ENCODE results near the gene NOP56. TPM values are rescaled to one million over a fixed set of nuclear protein-coding genes. Genes with fewer than 3 reads are reported as not detected.

NOP56 gene
- total RNA-seq, 1 experiment from 2014 or later, result 582 TPM

- Histone ChIP-seq H3K9me3 (ENCODE audit: control insufficient read depth in 1 of 2, insufficient read depth in 1 of 2, low read depth in 1 of 2, low read length in 2 of 2) (no peaks in the 10 kb centered on the region), H3K4me1 (ENCODE audit: control insufficient read depth in 1 of 2, insufficient read depth in 2 of 2, low read length in 2 of 2) (peaks cover 5 to 14% of the 10 kb centered on the region in 2 experiments), H3K4me3 (replicated peaks in 1 of 2; ENCODE audit: low read depth in 1 of 2, low read length in 2 of 2) (peak within 1 kb of the TSS; percentile 74 to 100), H3K4me2 (ENCODE audit: low read length) (peak within 1 kb of the TSS; percentile 92), H3K9ac (ENCODE audit: low read length) (peak within 1 kb of the TSS; percentile 97), H3K27me3 (ENCODE audit: insufficient read depth, low read length) (no peaks in the 10 kb centered on the region), H3K27ac (ENCODE audit: low read depth, low read length) (peak within 1 kb of the TSS; percentile 63), H2AFZ (ENCODE audit: low read depth, low read length, poor library complexity, severe bottlenecking) (no peak within 1 kb of the TSS), H3K79me2 (ENCODE audit: insufficient read depth, low read length) (peaks cover 33% of the 10 kb centered on the region), H4K20me1 (ENCODE audit: insufficient read depth) (peaks cover 2% of the 10 kb centered on the region; the same call in 1 of the 2 replicates), H3K36me3 (ENCODE audit: control insufficient read depth in 1 of 2, insufficient read depth in 2 of 2, low read length in 2 of 2) (peaks cover 9 to 27% of the 10 kb centered on the region in 2 experiments; a peak in 3 of 4 replicates), H3K9me2 (ENCODE audit: insufficient read depth) (no peaks in the 10 kb centered on the region)
- DNase-seq (ENCODE audit: low read depth, low spot score) (peak; percentile 71), ATAC-seq (peak; percentile 88)
- TF ChIP-seq SRF (IDR thresholded peaks at IDR 0.05; ENCODE audit: low read depth) (peak; percentile 96), SP1 (IDR thresholded peaks at IDR 0.05; ENCODE audit: low read depth) (peak; percentile 46; the same call in 1 of the 2 replicates), SIN3A (IDR thresholded peaks at IDR 0.05; ENCODE audit: low read depth) (peak; percentile 88), YY1 (IDR thresholded peaks at IDR 0.05; ENCODE audit: extremely low read depth, insufficient replicate concordance, low read depth, low read length) (peak; percentile 97), POLR2AphosphoS5 (IDR thresholded peaks at IDR 0.05; ENCODE audit: low read depth, low read length) (peak; percentile 95), JUND (IDR thresholded peaks at IDR 0.05) (no peak), MAX (IDR thresholded peaks at IDR 0.05) (peak; percentile 85), ZFX (IDR thresholded peaks at IDR 0.05) (peak; percentile 24; the same call in 1 of the 2 replicates), EGR1 (IDR thresholded peaks at IDR 0.05; ENCODE audit: low read depth) (peak; percentile 70), ZNF274 (IDR thresholded peaks at IDR 0.05; ENCODE audit: low read depth, low read length) (no peak), POLR2A (IDR thresholded peaks at IDR 0.05; ENCODE audit: borderline replicate concordance, extremely low read depth, insufficient read depth, insufficient read length) (peak; percentile 69), ELF1 (IDR thresholded peaks at IDR 0.05; ENCODE audit: borderline replicate concordance, low read depth) (peak; percentile 85; the same call in 1 of the 2 replicates)
- TF ChIP-seq, protein P1, sequence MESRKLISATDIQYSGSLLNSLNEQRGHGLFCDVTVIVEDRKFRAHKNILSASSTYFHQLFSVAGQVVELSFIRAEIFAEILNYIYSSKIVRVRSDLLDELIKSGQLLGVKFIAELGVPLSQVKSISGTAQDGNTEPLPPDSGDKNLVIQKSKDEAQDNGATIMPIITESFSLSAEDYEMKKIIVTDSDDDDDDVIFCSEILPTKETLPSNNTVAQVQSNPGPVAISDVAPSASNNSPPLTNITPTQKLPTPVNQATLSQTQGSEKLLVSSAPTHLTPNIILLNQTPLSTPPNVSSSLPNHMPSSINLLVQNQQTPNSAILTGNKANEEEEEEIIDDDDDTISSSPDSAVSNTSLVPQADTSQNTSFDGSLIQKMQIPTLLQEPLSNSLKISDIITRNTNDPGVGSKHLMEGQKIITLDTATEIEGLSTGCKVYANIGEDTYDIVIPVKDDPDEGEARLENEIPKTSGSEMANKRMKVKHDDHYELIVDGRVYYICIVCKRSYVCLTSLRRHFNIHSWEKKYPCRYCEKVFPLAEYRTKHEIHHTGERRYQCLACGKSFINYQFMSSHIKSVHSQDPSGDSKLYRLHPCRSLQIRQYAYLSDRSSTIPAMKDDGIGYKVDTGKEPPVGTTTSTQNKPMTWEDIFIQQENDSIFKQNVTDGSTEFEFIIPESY (IDR thresholded peaks at IDR 0.05; ENCODE audit: extremely low read depth, insufficient replicate concordance, low read length), result peak; percentile 59
- TF ChIP-seq, protein P2, sequence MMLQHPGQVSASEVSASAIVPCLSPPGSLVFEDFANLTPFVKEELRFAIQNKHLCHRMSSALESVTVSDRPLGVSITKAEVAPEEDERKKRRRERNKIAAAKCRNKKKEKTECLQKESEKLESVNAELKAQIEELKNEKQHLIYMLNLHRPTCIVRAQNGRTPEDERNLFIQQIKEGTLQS (IDR thresholded peaks at IDR 0.05), result no peak
- intact Hi-C loops (cut with micrococcal nuclease), result no loop called here
- ChIA-PET POLR2A (interaction anchor here (0.9 to 2.5 kb wide), 2 partner anchors 9 to 12 kb away, joined by 4 to 28 read pairs; partner anchors contain the start of gene NOP56), CTCF (no interaction called here), RAD21 (ENCODE audit: low non-redundant PET in 1 of 2, low total read pairs in 2 of 2, uncharacterized antibody in 2 of 2, unreplicated experiment in 2 of 2) (no interaction called here)
- BruUV-seq (replicated peaks), result TSS peak; percentile 100
Measured at GRCh38 chr20:2663887-2664719, 11.7 kb downstream of the NOP56 start, which contains the start of gene IDH3B. IDH3B (minus strand) TSS chr20:2664216; CDS start chr20:2664188, 28 bp downstream.
